OCI-LY7 (cell line): ENCODE data around the gene SRP68. TPM values are rescaled to one million over a fixed set of nuclear protein-coding genes. Genes with fewer than 3 reads are reported as not detected.

Source experiments
- BruUV-seq: library from RNA; stranded (reverse); fragments of 400-500 nt; replicated peaks from 2 replicates; lab custom pipeline; 2021; lab: Mats Ljungman, UMichigan
- CTCF ChIA-PET: fragments of 300-600 bp; sonication (Branson Sonifier 250); formaldehyde crosslinking; loops from one replicate; lab custom pipeline; 2022; ENCODE audit warnings: antibody characterized with exemption; ENCODE audit not compliant: unreplicated experiment; lab: Charles Lee
- POLR2A ChIA-PET: fragments of 300-600 bp; sonication (Branson Sonifier 250); formaldehyde crosslinking; loops from one replicate; lab custom pipeline; 2022; ENCODE audit warnings: antibody characterized with exemption; lab: Charles Lee
- DNase-seq: peaks from one replicate; pipeline ENCODE4 v3.0.0-alpha.2; 2015; ENCODE audit warnings: low spot score
- H2AFZ ChIP-seq: fragments of 200-600 bp; sonication (generic), shearing (Covaris generic); 2 replicates; pipeline ENCODE4 v1.6.1; 2014; ENCODE audit warnings: mild to moderate bottlenecking, antibody characterized with exemption, low read length, moderate library complexity
- H3K27ac ChIP-seq: fragments of 200-600 bp; sonication (generic); 2 replicates; pipeline ENCODE4 v1.5.1; 2014; ENCODE audit warnings: mixed run types, low read depth, mild to moderate bottlenecking, moderate library complexity, low read length, inconsistent platforms; ENCODE audit not compliant: poor library complexity, severe bottlenecking
- H3K36me3 ChIP-seq: fragments of 200-600 bp; sonication (generic); 2 replicates; pipeline ENCODE4 v1.6.1; 2014; ENCODE audit warnings: mild to moderate bottlenecking, antibody characterized with exemption, low read length, moderate library complexity, mixed read lengths; ENCODE audit not compliant: insufficient read depth
- H3K4me1 ChIP-seq: fragments of 200-600 bp; sonication (generic); 2 replicates; pipeline ENCODE4 v1.5.1; 2014; ENCODE audit warnings: mild to moderate bottlenecking, low read length; ENCODE audit not compliant: insufficient read depth, poor library complexity, severe bottlenecking
- H3K4me2 ChIP-seq: fragments of 200-600 bp; sonication (generic); 2 replicates; pipeline ENCODE4 v1.6.1; 2014; ENCODE audit warnings: mild to moderate bottlenecking, low read length
- H3K4me3 ChIP-seq: fragments of 200-600 bp; sonication (generic); 2 replicates; pipeline ENCODE4 v1.5.1; 2014; ENCODE audit warnings: mild to moderate bottlenecking, low read depth, low read length; ENCODE audit not compliant: poor library complexity, severe bottlenecking
- H3K79me2 ChIP-seq: fragments of 200-600 bp; sonication (generic); 2 replicates; pipeline ENCODE4 v1.6.1; 2016; ENCODE audit warnings: low read depth, mild to moderate bottlenecking, low read length, moderate library complexity, mixed read lengths; ENCODE audit not compliant: insufficient read depth
- H3K9me2 ChIP-seq: fragments of 200-600 bp; sonication (generic); 2 replicates; pipeline ENCODE4 v1.6.1; 2016; ENCODE audit warnings: mild to moderate bottlenecking, low read length, mixed read lengths; ENCODE audit not compliant: insufficient read depth
- H3K9me3 ChIP-seq: fragments of 200-600 bp; sonication (generic); 2 replicates; pipeline ENCODE4 v1.6.1; 2014; ENCODE audit warnings: mild to moderate bottlenecking, mixed run types, low read length, mixed read lengths
- H4K20me1 ChIP-seq: fragments of 200-600 bp; sonication (generic); 2 replicates; pipeline ENCODE4 v1.6.1; 2014; ENCODE audit warnings: mild to moderate bottlenecking, antibody characterized with exemption, low read length, moderate library complexity, mixed read lengths; ENCODE audit not compliant: insufficient read depth
- EZH2phosphoT487 ChIP-seq: fragments of 200-600 bp; sonication (generic); IDR thresholded peaks from 2 replicates; pipeline ENCODE4 v1.6.1; 2018; ENCODE audit warnings: low read depth, borderline replicate concordance, mild to moderate bottlenecking, mixed run types, antibody characterized with exemption, low read length, moderate library complexity, mixed read lengths
- intact Hi-C: fragments of 100-400 bp; cut with micrococcal nuclease; formaldehyde crosslinking; loops from one replicate; pipeline ENCODE4 v1.10.0; 2022; ENCODE audit not compliant: unreplicated experiment
- total RNA-seq, 2 experiments: library from RNA; depleted of rRNA in 1 of 2; stranded (reverse); fragments of >200 nt in 1 of 2; shearing (Covaris generic) in 1 of 2; gene quantifications; 2 replicates each; pipeline ENCODE4 v1.2.3, GENCODE V29; 2014 to 2022
- TF ChIP-seq, protein P1 (sequence below): fragments of 200-600 bp; sonication (generic); conservative IDR thresholded peaks from 2 replicates; pipeline ENCODE4 v1.5.1; 2014; ENCODE audit warnings: mild to moderate bottlenecking, antibody characterized with exemption, low read length, moderate library complexity, mixed read lengths

Gene SRP68
- total RNA-seq, 2 experiments from 2014 or later, result 54.0 to 200 TPM

DNA sequence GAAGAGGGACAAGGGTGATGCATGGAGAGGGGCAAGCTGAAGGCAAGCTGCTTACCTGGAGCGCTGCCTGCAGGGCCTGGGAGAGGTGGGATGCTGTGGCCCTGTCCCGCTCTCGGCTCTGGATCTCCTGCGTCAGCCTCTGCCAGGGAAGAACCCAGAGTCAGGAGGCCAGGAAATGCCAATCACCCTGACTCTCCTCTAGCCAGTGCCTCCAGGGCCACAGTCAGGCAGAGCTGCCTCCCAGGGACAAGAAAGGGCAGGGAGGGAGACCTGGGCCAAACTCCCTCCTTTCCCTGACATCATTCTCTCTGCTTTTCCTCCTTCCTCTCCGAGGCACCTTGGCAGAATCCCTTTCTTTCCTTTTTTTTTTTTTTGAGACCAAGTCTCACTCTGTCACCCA lies 60.4 kb downstream of the SRP68 start:
- Histone ChIP-seq H3K9me3 (no peaks in the 10 kb centered on the region), H3K36me3 (no peaks in the 10 kb centered on the region), H4K20me1 (no peaks in the 10 kb centered on the region), H3K79me2 (no peaks in the 10 kb centered on the region), H3K4me3 (no peak overlapping the region), H3K9me2 (no peaks in the 10 kb centered on the region), H3K4me2 (no peak overlapping the region), H2AFZ (no peak overlapping the region), H3K27ac (no peak overlapping the region), H3K4me1 (peaks cover 10% of the 10 kb centered on the region)
- no TSS peak for BruUV-seq
- POLR2A ChIA-PET, result no interaction called here
- CTCF ChIA-PET, result no interaction called here
- intact Hi-C loops, result loop anchor here (5.0 kb wide), 1 partner anchor 265 kb away; no protein-coding TSS in a partner anchor
- DNase-seq, result no peak
- TF ChIP-seq, protein P1, sequence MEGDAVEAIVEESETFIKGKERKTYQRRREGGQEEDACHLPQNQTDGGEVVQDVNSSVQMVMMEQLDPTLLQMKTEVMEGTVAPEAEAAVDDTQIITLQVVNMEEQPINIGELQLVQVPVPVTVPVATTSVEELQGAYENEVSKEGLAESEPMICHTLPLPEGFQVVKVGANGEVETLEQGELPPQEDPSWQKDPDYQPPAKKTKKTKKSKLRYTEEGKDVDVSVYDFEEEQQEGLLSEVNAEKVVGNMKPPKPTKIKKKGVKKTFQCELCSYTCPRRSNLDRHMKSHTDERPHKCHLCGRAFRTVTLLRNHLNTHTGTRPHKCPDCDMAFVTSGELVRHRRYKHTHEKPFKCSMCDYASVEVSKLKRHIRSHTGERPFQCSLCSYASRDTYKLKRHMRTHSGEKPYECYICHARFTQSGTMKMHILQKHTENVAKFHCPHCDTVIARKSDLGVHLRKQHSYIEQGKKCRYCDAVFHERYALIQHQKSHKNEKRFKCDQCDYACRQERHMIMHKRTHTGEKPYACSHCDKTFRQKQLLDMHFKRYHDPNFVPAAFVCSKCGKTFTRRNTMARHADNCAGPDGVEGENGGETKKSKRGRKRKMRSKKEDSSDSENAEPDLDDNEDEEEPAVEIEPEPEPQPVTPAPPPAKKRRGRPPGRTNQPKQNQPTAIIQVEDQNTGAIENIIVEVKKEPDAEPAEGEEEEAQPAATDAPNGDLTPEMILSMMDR, result no peak
- no peak for TF ChIP-seq EZH2phosphoT487

DNA sequence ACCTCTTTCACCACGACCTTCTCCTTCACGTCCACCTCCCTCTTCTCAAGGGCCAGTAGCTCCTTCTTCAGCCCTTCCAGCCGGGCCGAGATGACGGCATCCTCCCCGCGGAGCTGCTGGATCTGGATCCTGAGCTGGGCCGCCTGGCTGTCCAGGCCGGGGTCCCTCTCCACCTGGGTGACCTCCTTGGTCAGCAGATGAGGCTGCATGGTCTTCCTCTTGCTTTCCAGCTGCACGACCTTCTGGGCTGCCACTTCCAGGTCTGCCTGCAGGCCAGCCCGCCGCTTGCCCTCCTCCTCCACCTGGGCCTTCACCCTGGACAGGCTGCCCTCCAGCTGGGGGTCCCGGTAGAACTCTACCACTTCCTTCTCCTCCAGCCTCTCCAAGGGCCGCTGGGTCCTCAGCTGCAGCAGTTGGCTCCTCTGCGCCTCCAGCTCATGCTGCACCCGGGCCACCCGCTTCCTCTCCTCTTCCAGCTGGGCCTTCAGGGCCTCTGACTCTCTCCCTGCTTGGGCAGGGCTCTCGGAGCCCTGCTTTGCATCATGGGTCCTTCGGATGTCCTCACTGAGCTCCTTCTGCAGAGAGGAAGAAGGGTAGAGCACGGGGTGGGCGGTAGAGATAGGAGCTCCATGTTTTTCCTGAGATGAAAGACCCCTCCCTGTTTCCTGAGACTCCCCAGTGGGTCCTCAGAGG lies 62.2 kb downstream of the SRP68 start:
- intact Hi-C loops, result loop anchor here (5.0 kb wide), 2 partner anchors 153 to 267 kb away; partner anchors contain the start of gene WBP2
- Histone ChIP-seq H2AFZ (no peak overlapping the region), H3K4me3 (no peak overlapping the region), H3K9me3 (no peaks in the 10 kb centered on the region), H3K36me3 (peaks cover 4% of the 10 kb centered on the region; the same call in 1 of the 2 replicates), H4K20me1 (no peaks in the 10 kb centered on the region), H3K27ac (no peak overlapping the region), H3K79me2 (no peaks in the 10 kb centered on the region), H3K4me2 (no peak overlapping the region), H3K4me1 (peaks cover 10% of the 10 kb centered on the region), H3K9me2 (no peaks in the 10 kb centered on the region)
- BruUV-seq, result no TSS peak
- no peak for DNase-seq
- CTCF ChIA-PET, result interaction anchor here (0.5 to 0.8 kb wide), 3 partner anchors 10 to 18 kb away, joined by 3 read pairs; no protein-coding TSS in a partner anchor
- POLR2A ChIA-PET, result interaction anchor here (1.1 kb wide), 1 partner anchor 19 kb away, joined by 5 read pairs; no protein-coding TSS in a partner anchor
- TF ChIP-seq, protein P1, result no peak
- TF ChIP-seq EZH2phosphoT487, result no peak

DNA sequence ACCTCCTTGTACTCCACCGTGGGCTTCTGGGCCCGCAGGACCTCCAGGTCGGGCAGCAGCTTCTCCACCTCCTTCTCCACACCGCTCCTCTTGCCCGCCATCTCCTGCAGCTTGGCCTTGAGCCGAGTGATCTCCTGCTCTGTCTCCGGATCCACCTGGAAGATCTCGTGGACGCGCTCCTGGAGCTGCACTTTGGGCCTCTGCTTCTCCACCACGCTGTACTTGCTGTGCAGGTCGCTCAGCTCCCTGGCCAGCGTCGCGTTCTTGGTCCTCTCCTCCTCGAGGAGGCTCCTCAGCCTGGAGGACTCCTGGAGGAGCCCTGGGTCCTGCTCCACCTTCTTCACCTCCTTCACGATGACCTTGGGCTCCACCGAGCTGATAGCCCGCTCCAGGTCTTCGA lies 62.9 kb downstream of the SRP68 start:
- Histone ChIP-seq H3K4me1 (peaks cover 8% of the 10 kb centered on the region), H3K9me3 (no peaks in the 10 kb centered on the region), H4K20me1 (no peaks in the 10 kb centered on the region), H3K27ac (no peak overlapping the region), H3K4me2 (no peak overlapping the region), H3K4me3 (no peak overlapping the region), H3K79me2 (no peaks in the 10 kb centered on the region), H3K36me3 (peaks cover 10% of the 10 kb centered on the region; the same call in 1 of the 2 replicates), H2AFZ (no peak overlapping the region), H3K9me2 (no peaks in the 10 kb centered on the region)
- no TSS peak for BruUV-seq
- TF ChIP-seq EZH2phosphoT487, result no peak
- TF ChIP-seq, protein P1, result no peak
- POLR2A ChIA-PET, result interaction anchor here (1.1 kb wide), 1 partner anchor 20 kb away, joined by 5 read pairs; no protein-coding TSS in a partner anchor
- intact Hi-C loops, result loop anchor here (5.0 kb wide), 1 partner anchor 152 kb away; the partner anchor contains the start of gene WBP2
- CTCF ChIA-PET, result interaction anchor here (1.2 kb wide), 1 partner anchor 104 kb away, joined by 3 read pairs; no protein-coding TSS in a partner anchor
- DNase-seq, result no peak
